IMR-90 (cell line): ENCODE data around the gene ATXN10. TPM values are rescaled to one million over a fixed set of nuclear protein-coding genes. Genes with fewer than 3 reads are reported as not detected.

Source experiments
- ATAC-seq: fragments of 200-7000 bp; cut with Tn5 transposase; 2 replicates; pipeline ENCODE4 v1.9.1; 2020; ENCODE audit warnings: low read depth, mild to moderate bottlenecking, moderate library complexity
- BruUV-seq: library from RNA; stranded (reverse); fragments of 400-500 nt; replicated peaks from 2 replicates; lab custom pipeline; 2021; lab: Mats Ljungman, UMichigan
- CTCF ChIA-PET: fragments of 300-600 bp; formaldehyde crosslinking; extraction: SDS; loops from one replicate; lab custom pipeline; 2021; ENCODE audit warnings: antibody characterized with exemption; lab: Yijun Ruan, JAX
- POLR2A ChIA-PET: fragments of 300-600 bp; sonication (Branson Sonifier 250); formaldehyde crosslinking; loops from one replicate; lab custom pipeline; 2022; ENCODE audit warnings: antibody characterized with exemption; ENCODE audit not compliant: unreplicated experiment; lab: Charles Lee
- DNase-seq: peaks from one replicate; pipeline ENCODE4 v3.0.0; 2013
- H2AFZ ChIP-seq: replicated peaks from 2 replicates; pipeline ENCODE3; 2013; ENCODE audit warnings: low read length, mild to moderate bottlenecking; ENCODE audit not compliant: poor library complexity
- H2AK5ac ChIP-seq: 2 replicates; pipeline ENCODE4 v1.6.1; 2013; ENCODE audit warnings: low read depth, low read length, inconsistent platforms
- H2AK9ac ChIP-seq: replicated peaks from 2 replicates; pipeline ENCODE3; 2013; ENCODE audit warnings: mild to moderate bottlenecking, low read depth, low read length, moderate library complexity; ENCODE audit not compliant: poor library complexity
- H2BK120ac ChIP-seq: 2 replicates; pipeline ENCODE4 v1.6.1; 2013; ENCODE audit warnings: low read depth, low read length, inconsistent platforms
- H2BK15ac ChIP-seq: 3 replicates; pipeline ENCODE4 v1.6.1; 2013; ENCODE audit warnings: low read depth, low read length, inconsistent platforms
- H2BK20ac ChIP-seq: 2 replicates; pipeline ENCODE4 v1.6.1; 2013; ENCODE audit warnings: low read depth, mild to moderate bottlenecking, inconsistent platforms, low read length, moderate library complexity
- H2BK5ac ChIP-seq: 2 replicates; pipeline ENCODE4 v1.6.1; 2013; ENCODE audit warnings: mild to moderate bottlenecking, low read depth, low read length, inconsistent platforms; ENCODE audit not compliant: poor library complexity, severe bottlenecking
- H3K14ac ChIP-seq: replicated peaks from 2 replicates; pipeline ENCODE4 v1.6.1; 2013; ENCODE audit warnings: low read depth, low read length, inconsistent platforms
- H3K18ac ChIP-seq: 2 replicates; pipeline ENCODE4 v1.6.1; 2013; ENCODE audit warnings: low read depth, low read length, control low read depth
- H3K23ac ChIP-seq: 2 replicates; pipeline ENCODE4 v1.6.1; 2013; ENCODE audit warnings: low read depth, low read length, inconsistent platforms
- H3K27ac ChIP-seq: 2 replicates; pipeline ENCODE4 v1.5.1; 2013; ENCODE audit warnings: mild to moderate bottlenecking, control low read depth, low read length; ENCODE audit not compliant: insufficient read depth
- H3K27me3 ChIP-seq: 2 replicates; pipeline ENCODE4 v1.6.1; 2013; ENCODE audit warnings: low read length; ENCODE audit not compliant: control insufficient read depth, insufficient read depth
- H3K36me3 ChIP-seq: 2 replicates; pipeline ENCODE4 v1.6.1; 2013; ENCODE audit warnings: low read length, mixed read lengths; ENCODE audit not compliant: control insufficient read depth, insufficient read depth
- H3K4ac ChIP-seq: 2 replicates; pipeline ENCODE4 v1.6.1; 2013; ENCODE audit warnings: low read depth, low read length, inconsistent platforms
- H3K4me1 ChIP-seq: 2 replicates; pipeline ENCODE4 v1.6.1; 2013; ENCODE audit warnings: low read length, mixed read lengths; ENCODE audit not compliant: control insufficient read depth, insufficient read depth
- H3K4me2 ChIP-seq: 2 replicates; pipeline ENCODE4 v1.6.1; 2013; ENCODE audit warnings: low read depth, mild to moderate bottlenecking, control low read depth, low read length, moderate library complexity
- H3K4me3 ChIP-seq: 2 replicates; pipeline ENCODE4 v1.5.1; 2013; ENCODE audit warnings: low read depth, mild to moderate bottlenecking, control low read depth, low read length, moderate library complexity; ENCODE audit not compliant: insufficient read depth
- H3K56ac ChIP-seq: 2 replicates; pipeline ENCODE4 v1.6.1; 2013; ENCODE audit warnings: low read length, inconsistent platforms; ENCODE audit not compliant: insufficient read depth; ENCODE audit errors: extremely low read depth
- H3K79me1 ChIP-seq, 2 experiments: 2 replicates each; pipeline ENCODE4 v1.6.1; 2013; ENCODE audit warnings: low read length in 2 of 2, inconsistent platforms in 1 of 2, low read depth in 1 of 2
- H3K9ac ChIP-seq: 2 replicates; pipeline ENCODE4 v1.6.1; 2013; ENCODE audit warnings: low read depth, low read length, control low read depth
- H3K9me1 ChIP-seq: 2 replicates; pipeline ENCODE4 v1.6.1; 2013; ENCODE audit warnings: low read length, inconsistent platforms; ENCODE audit not compliant: insufficient read depth
- H3K9me3 ChIP-seq: 2 replicates; pipeline ENCODE4 v1.6.1; 2013; ENCODE audit warnings: low read length; ENCODE audit not compliant: control insufficient read depth, insufficient read depth
- H4K20me1 ChIP-seq: 2 replicates; pipeline ENCODE4 v1.6.1; 2013; ENCODE audit warnings: low read length, inconsistent platforms; ENCODE audit not compliant: insufficient read depth
- H4K5ac ChIP-seq: 2 replicates; pipeline ENCODE4 v1.6.1; 2013; ENCODE audit warnings: mild to moderate bottlenecking, low read depth, low read length, control low read depth
- H4K8ac ChIP-seq, 2 experiments: 2 replicates each; pipeline ENCODE4 v1.6.1; 2013; ENCODE audit warnings: low read depth in 2 of 2, low read length in 2 of 2, control low read depth in 1 of 2, inconsistent platforms in 1 of 2
- H4K91ac ChIP-seq: 2 replicates; pipeline ENCODE4 v1.6.1; 2013; ENCODE audit warnings: low read depth, low read length, inconsistent platforms; ENCODE audit not compliant: insufficient read depth
- MAZ ChIP-seq: IDR thresholded peaks from 2 replicates; pipeline ENCODE4 v1.6.1; 2012; ENCODE audit warnings: low read depth, mild to moderate bottlenecking, low read length, improper control_type of control experiment, moderate library complexity, borderline replicate concordance
- MXI1 ChIP-seq: IDR thresholded peaks from 2 replicates; pipeline ENCODE4 v1.6.1; 2012; ENCODE audit warnings: low read depth, mild to moderate bottlenecking, low read length, moderate library complexity, borderline replicate concordance
- NFE2L2 ChIP-seq: fragments of 150-350 bp; IDR thresholded peaks from 2 replicates; pipeline ENCODE4 v1.6.1; 2016; ENCODE audit warnings: low read depth, mild to moderate bottlenecking, low read length
- RCOR1 ChIP-seq: IDR thresholded peaks from 2 replicates; pipeline ENCODE4 v1.6.1; 2012; ENCODE audit warnings: mild to moderate bottlenecking, low read length, improper control_type of control experiment; ENCODE audit not compliant: insufficient replicate concordance
- RFX5 ChIP-seq: IDR thresholded peaks from 2 replicates; pipeline ENCODE4 v1.8.0; 2012; ENCODE audit warnings: low read depth, mild to moderate bottlenecking, low read length, moderate library complexity
- WGBS, 2 experiments: methylation state at CpG; one replicate each; pipeline versions ENCODE4 v1.1.5 to v1.1.7; 2013; ENCODE audit warnings: missing lambda C conversion rate in 2 of 2; ENCODE audit not compliant: insufficient read length in 1 of 2; ENCODE audit errors: extremely low coverage in 2 of 2; 5-methylcytosine and 5-hydroxymethylcytosine counted together
- dilution Hi-C: fragments of 300-500 bp; cut with HindIII; formaldehyde crosslinking; loops from one replicate; pipeline ENCODE4 v1.14.3; 2018; ENCODE audit warnings: low sequenced_read_pairs; ENCODE audit not compliant: unreplicated experiment
- in situ Hi-C: fragments of 300-500 bp; cut with MboI; formaldehyde crosslinking; loops from 3 replicates; pipeline ENCODE4 v1.14.3; 2019; ENCODE audit warnings: low sequenced_read_pairs, inconsistent platforms, mixed read lengths
- intact Hi-C: fragments of 100-400 bp; cut with micrococcal nuclease; formaldehyde crosslinking; loops from 2 replicates; pipeline ENCODE4 v1.10.0; 2022
- polyA plus RNA-seq, 3 experiments: library from polyadenylated mRNA; depleted of rRNA; stranded (reverse); fragments of >200 nt; gene quantifications; 2 replicates each; pipeline ENCODE4 v1.2.3, GENCODE V29; 2012; ENCODE audit warnings: low replicate concordance in 1 of 3
- total RNA-seq: library from RNA; depleted of rRNA; stranded (reverse); fragments of >200 nt; gene quantifications from 2 replicates; pipeline ENCODE4 v1.2.3, GENCODE V29; 2012
- TF ChIP-seq, protein P1 (sequence below): fragments of 150-350 bp; IDR thresholded peaks from 2 replicates; pipeline ENCODE4 v1.6.1; 2016; ENCODE audit warnings: low read depth, mild to moderate bottlenecking, low read length, moderate library complexity, borderline replicate concordance
- TF ChIP-seq, protein P2 (sequence below): fragments of 150-350 bp; IDR thresholded peaks from 2 replicates; pipeline ENCODE4 v1.6.1; 2017; ENCODE audit warnings: mild to moderate bottlenecking, antibody characterized with exemption, low read length, low read depth
- TF ChIP-seq, protein P3 (sequence below): conservative IDR thresholded peaks from 2 replicates; pipeline ENCODE4 v1.5.1; 2012; ENCODE audit warnings: mild to moderate bottlenecking, low read depth, low read length, improper control_type of control experiment

ATXN10 gene
- total and polyA plus RNA-seq, 2 of the 4 experiments (the other 2 are of a cell fraction), result 116 to 231 TPM

DNA sequence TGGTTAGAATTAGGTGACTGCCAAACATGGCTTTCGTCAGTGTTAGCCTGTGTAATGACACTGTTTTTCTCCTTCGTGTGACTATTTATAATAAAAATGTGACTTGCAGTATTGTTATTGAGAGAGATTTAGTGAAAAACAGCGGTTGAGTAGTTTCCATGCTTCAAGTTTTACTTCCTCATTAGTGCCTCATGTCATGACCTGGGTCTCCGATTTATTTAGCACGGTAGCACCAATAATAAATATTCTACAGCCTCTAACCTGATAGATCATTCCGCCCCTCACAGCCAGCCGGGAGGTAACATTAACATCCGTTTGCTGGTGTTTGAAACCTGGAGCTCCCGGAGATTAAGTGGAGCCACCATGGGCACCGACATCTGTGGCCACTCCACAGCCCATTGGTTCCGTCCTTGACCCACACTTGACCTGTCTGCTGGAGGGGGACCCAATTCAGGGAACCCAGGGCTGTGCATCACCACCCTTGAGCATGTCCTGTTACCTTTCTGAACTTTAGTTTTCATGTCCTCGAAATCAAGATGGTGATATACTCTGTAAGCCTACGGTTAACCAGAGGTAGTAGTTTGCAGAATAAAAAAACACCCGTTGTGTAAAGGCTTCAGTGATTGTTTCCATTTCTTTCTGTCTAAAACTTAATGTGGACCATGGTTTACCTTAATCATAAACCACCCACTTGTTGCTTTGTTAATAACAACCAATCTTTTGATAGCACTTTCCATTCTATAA lies 104.1 kb downstream of the ATXN10 start:
- peaks cover 58% of the 10 kb centered on the region for H4K20me1 ChIP-seq
- peaks cover 48 to 78% of the 10 kb centered on the region in 2 experiments for H3K79me1 ChIP-seq
- no peak overlapping the region for H3K9ac ChIP-seq
- no peak overlapping the region for H4K91ac ChIP-seq
- CTCF ChIA-PET, result no interaction called here
- DNase-seq, result no peak
- POLR2A ChIA-PET, result no interaction called here
- in situ Hi-C loops, result no loop called here
- TF ChIP-seq, protein P1, sequence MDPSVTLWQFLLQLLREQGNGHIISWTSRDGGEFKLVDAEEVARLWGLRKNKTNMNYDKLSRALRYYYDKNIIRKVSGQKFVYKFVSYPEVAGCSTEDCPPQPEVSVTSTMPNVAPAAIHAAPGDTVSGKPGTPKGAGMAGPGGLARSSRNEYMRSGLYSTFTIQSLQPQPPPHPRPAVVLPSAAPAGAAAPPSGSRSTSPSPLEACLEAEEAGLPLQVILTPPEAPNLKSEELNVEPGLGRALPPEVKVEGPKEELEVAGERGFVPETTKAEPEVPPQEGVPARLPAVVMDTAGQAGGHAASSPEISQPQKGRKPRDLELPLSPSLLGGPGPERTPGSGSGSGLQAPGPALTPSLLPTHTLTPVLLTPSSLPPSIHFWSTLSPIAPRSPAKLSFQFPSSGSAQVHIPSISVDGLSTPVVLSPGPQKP, result no peak
- TF ChIP-seq MAZ (no peak), MXI1 (no peak), RCOR1 (no peak), RFX5 (no peak), NFE2L2 (no peak)
- TF ChIP-seq, protein P2, sequence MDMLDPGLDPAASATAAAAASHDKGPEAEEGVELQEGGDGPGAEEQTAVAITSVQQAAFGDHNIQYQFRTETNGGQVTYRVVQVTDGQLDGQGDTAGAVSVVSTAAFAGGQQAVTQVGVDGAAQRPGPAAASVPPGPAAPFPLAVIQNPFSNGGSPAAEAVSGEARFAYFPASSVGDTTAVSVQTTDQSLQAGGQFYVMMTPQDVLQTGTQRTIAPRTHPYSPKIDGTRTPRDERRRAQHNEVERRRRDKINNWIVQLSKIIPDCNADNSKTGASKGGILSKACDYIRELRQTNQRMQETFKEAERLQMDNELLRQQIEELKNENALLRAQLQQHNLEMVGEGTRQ, result no peak
- TF ChIP-seq, protein P3, sequence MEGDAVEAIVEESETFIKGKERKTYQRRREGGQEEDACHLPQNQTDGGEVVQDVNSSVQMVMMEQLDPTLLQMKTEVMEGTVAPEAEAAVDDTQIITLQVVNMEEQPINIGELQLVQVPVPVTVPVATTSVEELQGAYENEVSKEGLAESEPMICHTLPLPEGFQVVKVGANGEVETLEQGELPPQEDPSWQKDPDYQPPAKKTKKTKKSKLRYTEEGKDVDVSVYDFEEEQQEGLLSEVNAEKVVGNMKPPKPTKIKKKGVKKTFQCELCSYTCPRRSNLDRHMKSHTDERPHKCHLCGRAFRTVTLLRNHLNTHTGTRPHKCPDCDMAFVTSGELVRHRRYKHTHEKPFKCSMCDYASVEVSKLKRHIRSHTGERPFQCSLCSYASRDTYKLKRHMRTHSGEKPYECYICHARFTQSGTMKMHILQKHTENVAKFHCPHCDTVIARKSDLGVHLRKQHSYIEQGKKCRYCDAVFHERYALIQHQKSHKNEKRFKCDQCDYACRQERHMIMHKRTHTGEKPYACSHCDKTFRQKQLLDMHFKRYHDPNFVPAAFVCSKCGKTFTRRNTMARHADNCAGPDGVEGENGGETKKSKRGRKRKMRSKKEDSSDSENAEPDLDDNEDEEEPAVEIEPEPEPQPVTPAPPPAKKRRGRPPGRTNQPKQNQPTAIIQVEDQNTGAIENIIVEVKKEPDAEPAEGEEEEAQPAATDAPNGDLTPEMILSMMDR, result no peak
- no peak overlapping the region for H3K4ac ChIP-seq
- H4K5ac ChIP-seq, result no peak overlapping the region
- 83% methylated on average over 6 of the region's 14 CpGs; no CpG with 5 or more reads in 1 of the 2 experiments for WGBS, 2 experiments
- peaks cover 16% of the 10 kb centered on the region for H3K9me1 ChIP-seq
- H2AK9ac ChIP-seq, result no peak overlapping the region
- no peak overlapping the region for H3K23ac ChIP-seq
- H3K4me1 ChIP-seq, result peaks cover 3% of the 10 kb centered on the region
- dilution Hi-C loops, result no loop called here
- no peak overlapping the region for H3K4me2 ChIP-seq
- H2BK5ac ChIP-seq, result no peak overlapping the region
- H3K9me3 ChIP-seq, result no peaks in the 10 kb centered on the region
- no peak overlapping the region for H3K27ac ChIP-seq
- ATAC-seq, result no peak
- H3K14ac ChIP-seq, result no peak overlapping the region
- intact Hi-C loops, result no loop called here
- no peak overlapping the region for H2BK20ac ChIP-seq
- no peak overlapping the region for H2BK120ac ChIP-seq
- no TSS peak for BruUV-seq
- no peak overlapping the region for H2AK5ac ChIP-seq
- no peaks in the 10 kb centered on the region for H3K27me3 ChIP-seq
- H3K36me3 ChIP-seq, result peaks cover 4% of the 10 kb centered on the region
- no peak overlapping the region for H4K8ac ChIP-seq
- H2BK15ac ChIP-seq, result no peak overlapping the region
- no peak overlapping the region for H2AFZ ChIP-seq
- no peak overlapping the region for H3K4me3 ChIP-seq
- no peak overlapping the region for H3K18ac ChIP-seq
- H3K56ac ChIP-seq, result no peak overlapping the region
